HepG2 (cell line): ENCODE results near the gene FBLN5.

Experiments used
- MEIS1 ChIP-seq: sonication (generic); formaldehyde crosslinking; IDR thresholded peaks from 2 replicates; pipeline ENCODE4 v1.9.0; 2021; ENCODE audit warnings: mild to moderate bottlenecking, missing genetic modification reagents, moderate library complexity, borderline replicate concordance
- POLR2A ChIP-seq, 2 experiments: IDR thresholded peaks; 2 replicates each; pipeline ENCODE4 v1.6.1; 2011; ENCODE audit warnings: low read depth in 2 of 2, low read length in 2 of 2, mild to moderate bottlenecking in 1 of 2, moderate library complexity in 1 of 2; ENCODE audit not compliant: insufficient read depth in 1 of 2
- SRF ChIP-seq: IDR thresholded peaks from 2 replicates; pipeline ENCODE4 v1.6.1; 2011; ENCODE audit warnings: mild to moderate bottlenecking, low read depth, low read length, moderate library complexity
- ZBTB7A ChIP-seq: sonication (generic); formaldehyde crosslinking; IDR thresholded peaks from 2 replicates; pipeline ENCODE4 v1.8.0; 2022; ENCODE audit warnings: mild to moderate bottlenecking, missing genetic modification reagents
- ZNF143 ChIP-seq: sonication (generic); formaldehyde crosslinking; IDR thresholded peaks from 2 replicates; pipeline ENCODE4 v1.4.0; 2020; ENCODE audit warnings: missing genetic modification reagents
- ZNF274 ChIP-seq: sonication (generic); formaldehyde crosslinking; IDR thresholded peaks from 2 replicates; pipeline ENCODE4 v1.5.1; 2020; ENCODE audit warnings: mild to moderate bottlenecking, missing genetic modification reagents
- TF ChIP-seq, protein P1 (sequence below): sonication (generic); formaldehyde crosslinking; IDR thresholded peaks from 2 replicates; pipeline ENCODE4 v1.5.1; 2020; ENCODE audit warnings: missing genetic modification reagents, mild to moderate bottlenecking, borderline replicate concordance
- TF ChIP-seq, protein P2 (sequence below): sonication (generic); formaldehyde crosslinking; IDR thresholded peaks from 2 replicates; pipeline ENCODE4 v1.4.0; 2020; ENCODE audit warnings: missing genetic modification reagents, borderline replicate concordance

DNA sequence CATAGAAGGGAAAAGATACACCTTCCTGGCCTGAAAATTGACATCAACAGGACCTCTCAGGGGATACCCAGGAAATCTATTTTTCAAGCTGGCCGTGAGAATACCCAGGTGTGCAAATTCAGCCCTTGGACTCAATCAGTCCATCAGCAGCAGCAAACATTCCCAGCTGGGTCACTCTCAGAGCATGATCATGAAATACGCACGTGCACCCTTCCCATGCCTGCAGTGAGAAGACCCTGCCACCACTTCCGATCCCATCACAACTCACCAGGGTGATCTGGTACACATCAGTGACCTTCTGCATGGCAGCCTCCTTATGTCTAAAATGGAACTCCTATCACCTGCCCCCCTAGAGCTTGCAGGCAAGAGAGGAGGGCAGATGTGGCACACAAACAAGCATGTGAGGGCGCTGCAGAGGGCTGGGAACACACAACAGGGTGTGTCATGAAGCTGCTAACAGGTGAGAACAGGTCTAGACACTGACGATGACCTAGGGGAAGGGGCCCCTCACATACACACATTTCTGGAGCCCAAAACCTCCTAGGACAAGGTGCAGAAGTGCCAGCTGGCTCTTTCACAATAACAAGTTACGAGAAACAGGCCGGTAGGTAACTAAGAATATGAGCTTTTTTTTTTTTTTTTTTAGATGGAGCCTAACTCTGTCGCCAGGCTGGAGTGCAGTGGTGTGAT is 42.4 kb downstream of the FBLN5 start:
- TF ChIP-seq MEIS1 (CRISPR knock-in tag) (no peak), ZNF143 (CRISPR knock-in tag) (no peak), SRF (no peak), ZBTB7A (CRISPR knock-in tag) (no peak), ZNF274 (CRISPR knock-in tag) (no peak), POLR2A (IDR thresholded peaks at IDR 0.05; ENCODE audit: insufficient read depth in 1 of 2, low read depth in 2 of 2, low read length in 2 of 2) (no peak)
- TF ChIP-seq, protein P1, sequence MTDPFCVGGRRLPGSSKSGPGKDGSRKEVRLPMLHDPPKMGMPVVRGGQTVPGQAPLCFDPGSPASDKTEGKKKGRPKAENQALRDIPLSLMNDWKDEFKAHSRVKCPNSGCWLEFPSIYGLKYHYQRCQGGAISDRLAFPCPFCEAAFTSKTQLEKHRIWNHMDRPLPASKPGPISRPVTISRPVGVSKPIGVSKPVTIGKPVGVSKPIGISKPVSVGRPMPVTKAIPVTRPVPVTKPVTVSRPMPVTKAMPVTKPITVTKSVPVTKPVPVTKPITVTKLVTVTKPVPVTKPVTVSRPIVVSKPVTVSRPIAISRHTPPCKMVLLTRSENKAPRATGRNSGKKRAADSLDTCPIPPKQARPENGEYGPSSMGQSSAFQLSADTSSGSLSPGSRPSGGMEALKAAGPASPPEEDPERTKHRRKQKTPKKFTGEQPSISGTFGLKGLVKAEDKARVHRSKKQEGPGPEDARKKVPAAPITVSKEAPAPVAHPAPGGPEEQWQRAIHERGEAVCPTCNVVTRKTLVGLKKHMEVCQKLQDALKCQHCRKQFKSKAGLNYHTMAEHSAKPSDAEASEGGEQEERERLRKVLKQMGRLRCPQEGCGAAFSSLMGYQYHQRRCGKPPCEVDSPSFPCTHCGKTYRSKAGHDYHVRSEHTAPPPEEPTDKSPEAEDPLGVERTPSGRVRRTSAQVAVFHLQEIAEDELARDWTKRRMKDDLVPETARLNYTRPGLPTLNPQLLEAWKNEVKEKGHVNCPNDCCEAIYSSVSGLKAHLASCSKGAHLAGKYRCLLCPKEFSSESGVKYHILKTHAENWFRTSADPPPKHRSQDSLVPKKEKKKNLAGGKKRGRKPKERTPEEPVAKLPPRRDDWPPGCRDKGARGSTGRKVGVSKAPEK (CRISPR knock-in tag): no peak
- TF ChIP-seq, protein P2, sequence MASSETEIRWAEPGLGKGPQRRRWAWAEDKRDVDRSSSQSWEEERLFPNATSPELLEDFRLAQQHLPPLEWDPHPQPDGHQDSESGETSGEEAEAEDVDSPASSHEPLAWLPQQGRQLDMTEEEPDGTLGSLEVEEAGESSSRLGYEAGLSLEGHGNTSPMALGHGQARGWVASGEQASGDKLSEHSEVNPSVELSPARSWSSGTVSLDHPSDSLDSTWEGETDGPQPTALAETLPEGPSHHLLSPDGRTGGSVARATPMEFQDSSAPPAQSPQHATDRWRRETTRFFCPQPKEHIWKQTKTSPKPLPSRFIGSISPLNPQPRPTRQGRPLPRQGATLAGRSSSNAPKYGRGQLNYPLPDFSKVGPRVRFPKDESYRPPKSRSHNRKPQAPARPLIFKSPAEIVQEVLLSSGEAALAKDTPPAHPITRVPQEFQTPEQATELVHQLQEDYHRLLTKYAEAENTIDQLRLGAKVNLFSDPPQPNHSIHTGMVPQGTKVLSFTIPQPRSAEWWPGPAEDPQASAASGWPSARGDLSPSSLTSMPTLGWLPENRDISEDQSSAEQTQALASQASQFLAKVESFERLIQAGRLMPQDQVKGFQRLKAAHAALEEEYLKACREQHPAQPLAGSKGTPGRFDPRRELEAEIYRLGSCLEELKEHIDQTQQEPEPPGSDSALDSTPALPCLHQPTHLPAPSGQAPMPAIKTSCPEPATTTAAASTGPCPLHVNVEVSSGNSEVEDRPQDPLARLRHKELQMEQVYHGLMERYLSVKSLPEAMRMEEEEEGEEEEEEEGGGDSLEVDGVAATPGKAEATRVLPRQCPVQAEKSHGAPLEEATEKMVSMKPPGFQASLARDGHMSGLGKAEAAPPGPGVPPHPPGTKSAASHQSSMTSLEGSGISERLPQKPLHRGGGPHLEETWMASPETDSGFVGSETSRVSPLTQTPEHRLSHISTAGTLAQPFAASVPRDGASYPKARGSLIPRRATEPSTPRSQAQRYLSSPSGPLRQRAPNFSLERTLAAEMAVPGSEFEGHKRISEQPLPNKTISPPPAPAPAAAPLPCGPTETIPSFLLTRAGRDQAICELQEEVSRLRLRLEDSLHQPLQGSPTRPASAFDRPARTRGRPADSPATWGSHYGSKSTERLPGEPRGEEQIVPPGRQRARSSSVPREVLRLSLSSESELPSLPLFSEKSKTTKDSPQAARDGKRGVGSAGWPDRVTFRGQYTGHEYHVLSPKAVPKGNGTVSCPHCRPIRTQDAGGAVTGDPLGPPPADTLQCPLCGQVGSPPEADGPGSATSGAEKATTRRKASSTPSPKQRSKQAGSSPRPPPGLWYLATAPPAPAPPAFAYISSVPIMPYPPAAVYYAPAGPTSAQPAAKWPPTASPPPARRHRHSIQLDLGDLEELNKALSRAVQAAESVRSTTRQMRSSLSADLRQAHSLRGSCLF (CRISPR knock-in tag): no peak
